ENCODE data around the gene GMNC.
A peak's percentile ranks its signal among the peaks of the same experiment; 100 is the strongest.

The GMNC gene

DNA sequence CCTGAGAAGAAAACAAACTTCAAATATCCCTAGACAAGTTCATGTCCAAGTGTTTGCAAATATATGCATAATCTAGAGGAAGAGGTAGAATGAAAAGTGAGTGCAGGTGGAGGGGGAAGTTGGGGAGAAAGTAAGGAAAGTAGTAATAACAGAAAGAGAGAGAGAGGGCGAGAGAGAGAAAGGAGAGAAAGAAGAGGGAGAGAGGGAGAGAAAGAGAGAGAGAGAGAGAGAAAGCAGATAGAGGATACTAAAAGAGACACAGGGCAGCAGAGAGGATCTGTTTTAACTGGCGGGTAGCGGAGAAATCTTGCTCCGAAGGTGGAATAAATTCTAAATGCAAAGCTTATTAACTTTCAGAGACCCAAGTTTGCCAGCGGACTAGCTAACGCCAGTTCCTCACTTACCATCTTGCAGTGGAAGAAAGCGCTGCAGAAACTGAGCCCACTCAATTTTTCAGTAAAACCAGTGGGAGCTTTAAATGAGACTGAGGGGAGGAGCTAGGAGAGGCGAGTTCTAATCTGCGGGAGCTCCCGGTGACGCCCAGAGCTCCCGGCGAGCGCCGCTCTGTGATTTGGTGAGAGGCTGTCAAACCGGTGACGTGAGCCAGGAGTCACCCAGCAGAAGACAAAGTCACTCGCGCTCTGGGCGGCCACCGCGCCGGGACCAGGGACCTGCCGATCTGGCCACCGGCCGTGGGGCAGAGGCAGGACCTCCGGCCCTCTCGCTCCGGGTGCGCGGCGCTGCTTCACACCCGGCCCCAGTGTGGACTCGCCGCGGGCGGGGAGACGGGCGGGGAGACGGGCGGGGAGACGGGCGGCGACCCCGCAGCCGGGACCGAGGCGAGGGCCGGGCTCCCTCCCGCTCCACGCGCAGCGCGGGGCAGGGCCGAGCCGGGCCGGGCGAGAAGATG lies at the start of gene GMNC:
Gene GMNC (minus strand): TSS at position 486 of the 910 bp plus-strand sequence. CDS start 79 bp downstream, at position 407.
- DNase-seq (ENCODE audit: low read depth), result peak; percentile 90
- no peak for TF ChIP-seq CTCF (IDR thresholded peaks at IDR 0.05; ENCODE audit: insufficient read depth, low read depth, low read length, missing control alignments)
- H3K4me3 ChIP-seq (ENCODE audit: low read length), result peak within 1 kb of the TSS; percentile 67

DNA sequence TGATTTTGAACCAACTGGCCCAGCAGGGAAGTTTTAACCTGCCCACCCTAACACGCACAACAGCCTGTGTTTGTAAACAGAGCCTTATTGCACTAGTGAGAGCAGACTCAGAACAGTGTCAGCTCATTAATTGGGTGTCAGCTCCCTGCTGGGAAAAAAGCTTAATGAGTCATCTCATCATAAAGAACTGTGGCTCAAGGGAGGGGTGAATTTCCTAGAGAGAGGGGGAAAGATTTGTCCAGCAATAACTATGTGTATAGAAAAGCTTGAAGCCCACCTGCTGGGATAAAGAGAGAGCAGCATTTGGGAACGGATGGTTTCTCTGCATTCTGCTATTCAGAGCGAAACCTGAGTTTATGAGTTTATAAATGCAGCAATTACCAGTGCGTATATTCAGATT lies 48.9 kb upstream of the GMNC start:
- TF ChIP-seq CTCF (IDR thresholded peaks at IDR 0.05; ENCODE audit: insufficient read depth, low read depth, low read length, missing control alignments), result no peak
- peak; percentile 63 for DNase-seq (ENCODE audit: low read depth)
- no peak overlapping the region for H3K4me3 ChIP-seq (ENCODE audit: low read length)

DNA sequence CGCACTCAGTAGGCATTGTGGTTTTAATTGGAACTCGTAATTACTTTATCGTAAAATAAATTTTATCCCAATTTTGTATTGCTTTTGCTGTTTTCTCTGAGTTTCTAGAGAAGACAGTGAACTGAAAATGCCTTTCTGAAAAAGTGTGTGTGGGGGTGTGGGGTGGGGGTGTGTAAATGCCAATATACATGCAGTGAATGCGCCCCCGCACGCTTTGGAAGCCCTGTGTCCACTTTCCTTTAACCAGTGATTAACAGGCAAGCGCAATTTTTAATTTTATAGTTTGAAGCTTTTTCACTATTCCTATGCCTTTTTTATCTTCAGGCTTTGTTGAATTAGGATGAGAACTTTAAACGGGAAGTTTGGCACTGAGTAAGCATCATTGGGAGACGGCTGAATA lies 47.4 kb upstream of the GMNC start:
- no peak for TF ChIP-seq CTCF (IDR thresholded peaks at IDR 0.05; ENCODE audit: insufficient read depth, low read depth, low read length, missing control alignments)
- H3K4me3 ChIP-seq (ENCODE audit: low read length), result no peak overlapping the region
- DNase-seq (ENCODE audit: low read depth), result no peak

DNA sequence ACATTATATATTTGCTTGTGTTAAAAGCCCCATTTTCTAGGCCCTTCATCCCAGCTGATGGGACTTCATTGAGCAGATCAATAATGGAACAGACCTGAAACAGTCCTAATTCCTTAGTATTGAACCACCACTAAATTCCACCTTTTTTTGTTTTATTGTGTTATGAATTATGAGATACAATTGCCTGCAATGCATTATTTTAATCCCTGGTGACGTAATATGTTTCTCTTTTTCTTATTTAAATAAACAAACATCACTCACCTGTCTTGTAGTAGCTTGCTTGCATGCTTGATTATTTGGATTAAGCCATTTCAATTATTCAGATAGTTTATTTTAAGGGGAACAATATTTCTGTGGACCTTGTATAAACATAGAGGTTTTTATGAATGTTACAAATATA lies 40.7 kb upstream of the GMNC start:
- H3K4me3 ChIP-seq (ENCODE audit: low read length), result no peak overlapping the region
- no peak for TF ChIP-seq CTCF (IDR thresholded peaks at IDR 0.05; ENCODE audit: insufficient read depth, low read depth, low read length, missing control alignments)

GRCh38 chr3:190902292-190902691 lies 39.8 kb upstream of the GMNC start:
- TF ChIP-seq CTCF (IDR thresholded peaks at IDR 0.05; ENCODE audit: insufficient read depth, low read depth, low read length, missing control alignments), result no peak
- H3K4me3 ChIP-seq (ENCODE audit: low read length), result no peak overlapping the region
- DNase-seq (ENCODE audit: low read depth), result peak; percentile 74

More for the DNA sequence above, 40.7 kb upstream of the GMNC start:
- DNase-seq (ENCODE audit: low read depth), result no peak

DNA sequence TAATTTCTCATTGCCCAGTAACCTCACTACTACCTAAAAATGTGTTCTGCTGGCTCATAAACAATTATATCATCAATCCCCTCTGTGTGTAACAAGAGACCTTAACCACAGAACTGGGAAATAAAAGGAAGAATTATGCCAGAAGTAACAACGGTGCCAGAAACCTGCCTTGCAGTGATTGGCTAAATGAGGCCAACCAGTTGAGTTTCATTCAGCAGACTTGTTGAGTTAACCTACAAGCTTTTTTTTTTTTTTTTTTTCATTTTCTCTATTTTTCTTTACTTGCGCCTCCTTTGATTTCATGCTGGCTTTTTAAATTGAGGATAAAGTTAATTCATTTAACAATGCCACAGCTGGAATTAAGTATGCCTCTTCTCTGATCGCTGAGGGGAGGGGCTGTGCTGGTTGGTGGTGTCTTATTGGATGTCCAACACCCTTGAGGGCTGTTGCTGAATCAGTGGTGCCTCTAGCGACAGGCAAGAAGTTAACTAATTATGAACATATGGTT lies 30.0 kb upstream of the GMNC start:
- TF ChIP-seq CTCF (IDR thresholded peaks at IDR 0.05; ENCODE audit: insufficient read depth, low read depth, low read length, missing control alignments), result peak; percentile 20
- no peak overlapping the region for H3K4me3 ChIP-seq (ENCODE audit: low read length)
- DNase-seq (ENCODE audit: low read depth), result peak; percentile 29
